Measurements from ENCODE around the gene OSTM1.

DNA sequence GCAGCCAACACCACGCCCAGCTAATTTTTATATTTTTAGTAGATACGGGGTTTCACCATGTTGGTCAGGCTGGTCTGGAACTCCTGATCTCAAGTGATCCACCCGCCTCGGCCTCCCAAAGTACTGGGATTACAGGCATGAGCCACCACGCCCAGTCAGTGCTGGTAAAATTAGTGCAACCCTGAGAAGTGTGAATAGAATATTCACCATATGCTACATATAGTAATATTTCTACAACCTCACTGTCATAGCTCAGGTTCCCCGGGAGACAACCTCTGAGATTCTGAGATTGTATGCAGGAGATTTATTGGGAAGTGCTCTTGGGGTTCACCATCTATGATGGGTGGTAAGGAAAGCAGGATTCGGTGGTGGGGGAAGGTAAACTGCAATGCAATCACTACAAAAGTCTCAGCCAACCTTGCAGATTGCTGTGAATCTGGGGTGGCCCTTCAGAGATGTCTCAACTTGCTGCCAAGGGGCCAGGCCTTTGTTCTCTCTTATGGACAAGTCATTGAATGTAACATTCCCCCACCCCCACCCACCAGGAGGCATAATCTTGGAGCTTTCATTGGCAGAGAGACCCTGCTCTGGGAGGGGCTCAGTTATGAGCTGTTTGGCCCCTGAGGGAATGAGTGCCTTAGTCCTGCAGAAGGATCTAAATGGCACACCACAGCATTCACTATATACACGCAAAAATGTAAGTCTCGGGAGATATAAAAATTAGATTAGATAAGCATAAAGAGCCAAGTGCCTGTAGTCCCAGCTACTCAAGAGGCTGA is 82.6 kb downstream of the OSTM1 start:
- no peak for TF ChIP-seq CREB1 (IDR thresholded peaks at IDR 0.05)
- TF ChIP-seq CBX8 (IDR thresholded peaks at IDR 0.05; ENCODE audit: borderline replicate concordance, low read depth, low read length), result no peak
- TF ChIP-seq, protein P1, sequence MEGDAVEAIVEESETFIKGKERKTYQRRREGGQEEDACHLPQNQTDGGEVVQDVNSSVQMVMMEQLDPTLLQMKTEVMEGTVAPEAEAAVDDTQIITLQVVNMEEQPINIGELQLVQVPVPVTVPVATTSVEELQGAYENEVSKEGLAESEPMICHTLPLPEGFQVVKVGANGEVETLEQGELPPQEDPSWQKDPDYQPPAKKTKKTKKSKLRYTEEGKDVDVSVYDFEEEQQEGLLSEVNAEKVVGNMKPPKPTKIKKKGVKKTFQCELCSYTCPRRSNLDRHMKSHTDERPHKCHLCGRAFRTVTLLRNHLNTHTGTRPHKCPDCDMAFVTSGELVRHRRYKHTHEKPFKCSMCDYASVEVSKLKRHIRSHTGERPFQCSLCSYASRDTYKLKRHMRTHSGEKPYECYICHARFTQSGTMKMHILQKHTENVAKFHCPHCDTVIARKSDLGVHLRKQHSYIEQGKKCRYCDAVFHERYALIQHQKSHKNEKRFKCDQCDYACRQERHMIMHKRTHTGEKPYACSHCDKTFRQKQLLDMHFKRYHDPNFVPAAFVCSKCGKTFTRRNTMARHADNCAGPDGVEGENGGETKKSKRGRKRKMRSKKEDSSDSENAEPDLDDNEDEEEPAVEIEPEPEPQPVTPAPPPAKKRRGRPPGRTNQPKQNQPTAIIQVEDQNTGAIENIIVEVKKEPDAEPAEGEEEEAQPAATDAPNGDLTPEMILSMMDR (IDR thresholded peaks at IDR 0.05; ENCODE audit: control extremely low read depth in 1 of 3, insufficient read depth in 1 of 3, low read depth in 1 of 3, low read length in 3 of 3), result no peak
- TF ChIP-seq POLR2A (IDR thresholded peaks at IDR 0.05; ENCODE audit: control extremely low read depth in 1 of 2, low read depth in 2 of 2, low read length in 2 of 2), result no peak
- TF ChIP-seq, protein P2, sequence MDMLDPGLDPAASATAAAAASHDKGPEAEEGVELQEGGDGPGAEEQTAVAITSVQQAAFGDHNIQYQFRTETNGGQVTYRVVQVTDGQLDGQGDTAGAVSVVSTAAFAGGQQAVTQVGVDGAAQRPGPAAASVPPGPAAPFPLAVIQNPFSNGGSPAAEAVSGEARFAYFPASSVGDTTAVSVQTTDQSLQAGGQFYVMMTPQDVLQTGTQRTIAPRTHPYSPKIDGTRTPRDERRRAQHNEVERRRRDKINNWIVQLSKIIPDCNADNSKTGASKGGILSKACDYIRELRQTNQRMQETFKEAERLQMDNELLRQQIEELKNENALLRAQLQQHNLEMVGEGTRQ (IDR thresholded peaks at IDR 0.05; ENCODE audit: low read length), result no peak
- no peak for TF ChIP-seq CEBPB (IDR thresholded peaks at IDR 0.05; ENCODE audit: low read depth, low read length)
- no peak for TF ChIP-seq POLR2AphosphoS5 (IDR thresholded peaks at IDR 0.05; ENCODE audit: low read depth, low read length)
- TF ChIP-seq, protein P3, sequence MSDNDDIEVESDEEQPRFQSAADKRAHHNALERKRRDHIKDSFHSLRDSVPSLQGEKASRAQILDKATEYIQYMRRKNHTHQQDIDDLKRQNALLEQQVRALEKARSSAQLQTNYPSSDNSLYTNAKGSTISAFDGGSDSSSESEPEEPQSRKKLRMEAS (IDR thresholded peaks at IDR 0.05), result no peak
